Measurements from ENCODE around the gene RNU6-7.

GRCh38 chr14:32230181-32230580 lies 28.3 kb downstream of the RNU6-7 start:
- TF ChIP-seq GATA2 (IDR thresholded peaks at IDR 0.05; ENCODE audit: low read depth, low read length), result no peak
- TF ChIP-seq GATA3 (IDR thresholded peaks at IDR 0.05; ENCODE audit: low read depth, low read length), result no peak
